ENCODE data around the gene EPB41L1.

The EPB41L1 gene

DNA sequence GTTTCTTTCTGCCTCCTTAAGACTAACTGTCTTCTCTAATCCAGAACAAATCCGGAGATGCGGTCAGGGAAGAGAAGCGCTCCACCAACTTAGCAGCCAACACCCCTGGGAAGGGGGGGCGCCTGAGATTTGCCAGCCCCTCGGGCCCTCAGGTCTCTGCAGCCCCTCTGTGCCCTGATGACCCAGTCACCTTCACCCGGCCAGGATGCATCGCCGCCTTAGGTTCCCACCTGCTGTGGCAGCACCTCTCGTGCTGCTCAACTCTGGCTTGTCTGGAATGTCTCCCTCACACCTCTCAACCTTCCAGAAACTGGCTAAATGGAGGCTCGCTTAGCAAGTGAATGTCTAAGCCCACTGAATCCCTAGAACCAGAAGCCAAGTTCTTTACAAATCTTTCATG is 53.7 kb downstream of the EPB41L1 start:
- H3K4me3 ChIP-seq (ENCODE audit: low read depth, low read length): no peak overlapping the region
- ChIA-PET CTCF (interaction anchor here (1.6 to 2.9 kb wide), 2 partner anchors 191 to 231 kb away, joined by 4 to 13 read pairs; no protein-coding TSS in a partner anchor), POLR2A (no interaction called here)
- no peak overlapping the region for H3K27ac ChIP-seq (ENCODE audit: extremely low read depth, low read depth, low read length)
- H3K4me1 ChIP-seq (ENCODE audit: control insufficient read depth, insufficient read depth, low read length): no peaks in the 10 kb centered on the region
- TF ChIP-seq KLF8 (tag by site-specific recombination; IDR thresholded peaks at IDR 0.05) (no peak), ZSCAN23 (tag by site-specific recombination; IDR thresholded peaks at IDR 0.05) (no peak), ZSCAN30 (tag by site-specific recombination; IDR thresholded peaks at IDR 0.05) (no peak), ZNF529 (tag by site-specific recombination; IDR thresholded peaks at IDR 0.05; ENCODE audit: insufficient replicate concordance) (no peak), ZNF19 (tag by site-specific recombination; IDR thresholded peaks at IDR 0.05; ENCODE audit: low read depth) (no peak), ZNF239 (tag by site-specific recombination; IDR thresholded peaks at IDR 0.05) (no peak), ZSCAN16 (tag by site-specific recombination; IDR thresholded peaks at IDR 0.05) (no peak)
- TF ChIP-seq, protein P1, sequence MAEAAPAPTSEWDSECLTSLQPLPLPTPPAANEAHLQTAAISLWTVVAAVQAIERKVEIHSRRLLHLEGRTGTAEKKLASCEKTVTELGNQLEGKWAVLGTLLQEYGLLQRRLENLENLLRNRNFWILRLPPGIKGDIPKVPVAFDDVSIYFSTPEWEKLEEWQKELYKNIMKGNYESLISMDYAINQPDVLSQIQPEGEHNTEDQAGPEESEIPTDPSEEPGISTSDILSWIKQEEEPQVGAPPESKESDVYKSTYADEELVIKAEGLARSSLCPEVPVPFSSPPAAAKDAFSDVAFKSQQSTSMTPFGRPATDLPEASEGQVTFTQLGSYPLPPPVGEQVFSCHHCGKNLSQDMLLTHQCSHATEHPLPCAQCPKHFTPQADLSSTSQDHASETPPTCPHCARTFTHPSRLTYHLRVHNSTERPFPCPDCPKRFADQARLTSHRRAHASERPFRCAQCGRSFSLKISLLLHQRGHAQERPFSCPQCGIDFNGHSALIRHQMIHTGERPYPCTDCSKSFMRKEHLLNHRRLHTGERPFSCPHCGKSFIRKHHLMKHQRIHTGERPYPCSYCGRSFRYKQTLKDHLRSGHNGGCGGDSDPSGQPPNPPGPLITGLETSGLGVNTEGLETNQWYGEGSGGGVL (tag by site-specific recombination; IDR thresholded peaks at IDR 0.05): no peak
- TF ChIP-seq, protein P2, sequence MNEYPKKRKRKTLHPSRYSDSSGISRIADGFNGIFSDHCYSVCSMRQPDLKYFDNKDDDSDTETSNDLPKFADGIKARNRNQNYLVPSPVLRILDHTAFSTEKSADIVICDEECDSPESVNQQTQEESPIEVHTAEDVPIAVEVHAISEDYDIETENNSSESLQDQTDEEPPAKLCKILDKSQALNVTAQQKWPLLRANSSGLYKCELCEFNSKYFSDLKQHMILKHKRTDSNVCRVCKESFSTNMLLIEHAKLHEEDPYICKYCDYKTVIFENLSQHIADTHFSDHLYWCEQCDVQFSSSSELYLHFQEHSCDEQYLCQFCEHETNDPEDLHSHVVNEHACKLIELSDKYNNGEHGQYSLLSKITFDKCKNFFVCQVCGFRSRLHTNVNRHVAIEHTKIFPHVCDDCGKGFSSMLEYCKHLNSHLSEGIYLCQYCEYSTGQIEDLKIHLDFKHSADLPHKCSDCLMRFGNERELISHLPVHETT (tag by site-specific recombination; IDR thresholded peaks at IDR 0.05): no peak
- TF ChIP-seq, protein P3, sequence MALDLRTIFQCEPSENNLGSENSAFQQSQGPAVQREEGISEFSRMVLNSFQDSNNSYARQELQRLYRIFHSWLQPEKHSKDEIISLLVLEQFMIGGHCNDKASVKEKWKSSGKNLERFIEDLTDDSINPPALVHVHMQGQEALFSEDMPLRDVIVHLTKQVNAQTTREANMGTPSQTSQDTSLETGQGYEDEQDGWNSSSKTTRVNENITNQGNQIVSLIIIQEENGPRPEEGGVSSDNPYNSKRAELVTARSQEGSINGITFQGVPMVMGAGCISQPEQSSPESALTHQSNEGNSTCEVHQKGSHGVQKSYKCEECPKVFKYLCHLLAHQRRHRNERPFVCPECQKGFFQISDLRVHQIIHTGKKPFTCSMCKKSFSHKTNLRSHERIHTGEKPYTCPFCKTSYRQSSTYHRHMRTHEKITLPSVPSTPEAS (tag by site-specific recombination; IDR thresholded peaks at IDR 0.05): no peak
- TF ChIP-seq, protein P4, sequence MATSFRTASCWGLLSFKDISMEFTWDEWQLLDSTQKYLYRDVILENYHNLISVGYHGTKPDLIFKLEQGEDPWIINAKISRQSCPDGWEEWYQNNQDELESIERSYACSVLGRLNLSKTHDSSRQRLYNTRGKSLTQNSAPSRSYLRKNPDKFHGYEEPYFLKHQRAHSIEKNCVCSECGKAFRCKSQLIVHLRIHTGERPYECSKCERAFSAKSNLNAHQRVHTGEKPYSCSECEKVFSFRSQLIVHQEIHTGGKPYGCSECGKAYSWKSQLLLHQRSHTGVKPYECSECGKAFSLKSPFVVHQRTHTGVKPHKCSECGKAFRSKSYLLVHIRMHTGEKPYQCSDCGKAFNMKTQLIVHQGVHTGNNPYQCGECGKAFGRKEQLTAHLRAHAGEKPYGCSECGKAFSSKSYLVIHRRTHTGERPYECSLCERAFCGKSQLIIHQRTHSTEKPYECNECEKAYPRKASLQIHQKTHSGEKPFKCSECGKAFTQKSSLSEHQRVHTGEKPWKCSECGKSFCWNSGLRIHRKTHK (tag by site-specific recombination; IDR thresholded peaks at IDR 0.05): no peak
- TF ChIP-seq, protein P5, sequence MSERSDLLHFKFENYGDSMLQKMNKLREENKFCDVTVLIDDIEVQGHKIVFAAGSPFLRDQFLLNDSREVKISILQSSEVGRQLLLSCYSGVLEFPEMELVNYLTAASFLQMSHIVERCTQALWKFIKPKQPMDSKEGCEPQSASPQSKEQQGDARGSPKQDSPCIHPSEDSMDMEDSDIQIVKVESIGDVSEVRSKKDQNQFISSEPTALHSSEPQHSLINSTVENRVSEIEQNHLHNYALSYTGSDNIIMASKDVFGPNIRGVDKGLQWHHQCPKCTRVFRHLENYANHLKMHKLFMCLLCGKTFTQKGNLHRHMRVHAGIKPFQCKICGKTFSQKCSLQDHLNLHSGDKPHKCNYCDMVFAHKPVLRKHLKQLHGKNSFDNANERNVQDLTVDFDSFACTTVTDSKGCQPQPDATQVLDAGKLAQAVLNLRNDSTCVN (tag by site-specific recombination; optimal IDR thresholded peaks at IDR 0.05): no peak
- TF ChIP-seq, protein P6, sequence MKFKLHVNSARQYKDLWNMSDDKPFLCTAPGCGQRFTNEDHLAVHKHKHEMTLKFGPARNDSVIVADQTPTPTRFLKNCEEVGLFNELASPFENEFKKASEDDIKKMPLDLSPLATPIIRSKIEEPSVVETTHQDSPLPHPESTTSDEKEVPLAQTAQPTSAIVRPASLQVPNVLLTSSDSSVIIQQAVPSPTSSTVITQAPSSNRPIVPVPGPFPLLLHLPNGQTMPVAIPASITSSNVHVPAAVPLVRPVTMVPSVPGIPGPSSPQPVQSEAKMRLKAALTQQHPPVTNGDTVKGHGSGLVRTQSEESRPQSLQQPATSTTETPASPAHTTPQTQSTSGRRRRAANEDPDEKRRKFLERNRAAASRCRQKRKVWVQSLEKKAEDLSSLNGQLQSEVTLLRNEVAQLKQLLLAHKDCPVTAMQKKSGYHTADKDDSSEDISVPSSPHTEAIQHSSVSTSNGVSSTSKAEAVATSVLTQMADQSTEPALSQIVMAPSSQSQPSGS (tag by site-specific recombination; IDR thresholded peaks at IDR 0.05; ENCODE audit: low read depth): no peak
- peaks cover 0 to 42% of the 10 kb centered on the region in 2 experiments; a peak in 1 of 3 replicates for H3K36me3 ChIP-seq (ENCODE audit: control insufficient read depth in 2 of 2, insufficient read depth in 1 of 2, low read length in 2 of 2)
- H3K9me3 ChIP-seq (ENCODE audit: control insufficient read depth, insufficient read depth, low read depth, low read length): no peaks in the 10 kb centered on the region

DNA sequence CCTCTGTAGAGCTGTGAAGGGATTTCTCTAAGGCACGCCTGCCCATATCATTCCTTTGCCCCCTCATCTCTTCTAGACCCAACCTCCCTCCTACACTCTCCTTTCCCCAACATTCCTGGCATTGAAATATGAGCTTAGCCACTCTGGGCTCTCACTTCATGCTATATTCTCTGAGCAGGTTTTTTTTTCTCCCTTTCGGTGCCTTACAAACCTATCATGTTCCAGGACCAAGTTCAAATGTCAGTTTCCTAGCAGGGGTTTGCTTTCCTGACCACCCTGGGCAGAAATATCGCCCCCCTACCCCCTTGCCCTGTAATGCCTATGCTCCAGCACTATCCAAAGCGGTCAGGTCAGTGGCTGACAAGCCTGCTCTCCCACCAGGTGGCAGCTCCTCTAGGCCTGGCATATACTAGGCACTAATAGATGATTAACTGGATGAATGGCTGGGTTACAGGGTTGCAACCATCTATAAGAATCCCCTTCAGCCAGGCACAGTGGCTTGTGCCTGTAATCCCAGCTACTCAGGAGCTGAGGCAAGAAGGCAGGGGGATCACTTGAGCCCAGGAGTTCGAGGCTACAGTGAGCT is 56.0 kb downstream of the EPB41L1 start:
- POLR2A ChIA-PET: no interaction called here

More for the DNA sequence above, 56.0 kb downstream of the EPB41L1 start:
- TF ChIP-seq ZNF660 (tag by site-specific recombination; IDR thresholded peaks at IDR 0.05) (no peak), SP2 (tag by site-specific recombination; IDR thresholded peaks at IDR 0.05) (no peak)
- TF ChIP-seq, protein P7, sequence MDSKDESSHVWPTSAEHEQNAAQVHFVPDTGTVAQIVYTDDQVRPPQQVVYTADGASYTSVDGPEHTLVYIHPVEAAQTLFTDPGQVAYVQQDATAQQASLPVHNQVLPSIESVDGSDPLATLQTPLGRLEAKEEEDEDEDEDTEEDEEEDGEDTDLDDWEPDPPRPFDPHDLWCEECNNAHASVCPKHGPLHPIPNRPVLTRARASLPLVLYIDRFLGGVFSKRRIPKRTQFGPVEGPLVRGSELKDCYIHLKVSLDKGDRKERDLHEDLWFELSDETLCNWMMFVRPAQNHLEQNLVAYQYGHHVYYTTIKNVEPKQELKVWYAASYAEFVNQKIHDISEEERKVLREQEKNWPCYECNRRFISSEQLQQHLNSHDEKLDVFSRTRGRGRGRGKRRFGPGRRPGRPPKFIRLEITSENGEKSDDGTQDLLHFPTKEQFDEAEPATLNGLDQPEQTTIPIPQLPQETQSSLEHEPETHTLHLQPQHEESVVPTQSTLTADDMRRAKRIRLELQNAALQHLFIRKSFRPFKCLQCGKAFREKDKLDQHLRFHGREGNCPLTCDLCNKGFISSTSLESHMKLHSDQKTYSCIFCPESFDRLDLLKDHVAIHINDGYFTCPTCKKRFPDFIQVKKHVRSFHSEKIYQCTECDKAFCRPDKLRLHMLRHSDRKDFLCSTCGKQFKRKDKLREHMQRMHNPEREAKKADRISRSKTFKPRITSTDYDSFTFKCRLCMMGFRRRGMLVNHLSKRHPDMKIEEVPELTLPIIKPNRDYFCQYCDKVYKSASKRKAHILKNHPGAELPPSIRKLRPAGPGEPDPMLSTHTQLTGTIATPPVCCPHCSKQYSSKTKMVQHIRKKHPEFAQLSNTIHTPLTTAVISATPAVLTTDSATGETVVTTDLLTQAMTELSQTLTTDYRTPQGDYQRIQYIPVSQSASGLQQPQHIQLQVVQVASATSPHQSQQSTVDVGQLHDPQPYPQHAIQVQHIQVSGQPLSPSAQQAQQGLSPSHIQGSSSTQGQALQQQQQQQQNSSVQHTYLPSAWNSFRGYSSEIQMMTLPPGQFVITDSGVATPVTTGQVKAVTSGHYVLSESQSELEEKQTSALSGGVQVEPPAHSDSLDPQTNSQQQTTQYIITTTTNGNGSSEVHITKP (tag by site-specific recombination; IDR thresholded peaks at IDR 0.05): no peak
- H3K36me3 ChIP-seq (ENCODE audit: control insufficient read depth in 2 of 2, insufficient read depth in 1 of 2, low read length in 2 of 2): peaks cover 0 to 46% of the 10 kb centered on the region in 2 experiments; a peak in 1 of 3 replicates
- no peaks in the 10 kb centered on the region for H3K4me1 ChIP-seq (ENCODE audit: control insufficient read depth, insufficient read depth, low read length)
- CTCF ChIA-PET: interaction anchor here (0.6 to 4.5 kb wide), 7 partner anchors 8 to 278 kb away, joined by 3 to 36 read pairs (median 4); no protein-coding TSS in a partner anchor
- H3K4me3 ChIP-seq (ENCODE audit: low read depth, low read length): no peak overlapping the region
- no peaks in the 10 kb centered on the region for H3K9me3 ChIP-seq (ENCODE audit: control insufficient read depth, insufficient read depth, low read depth, low read length)
- no peak overlapping the region for H3K27ac ChIP-seq (ENCODE audit: extremely low read depth, low read depth, low read length)
